ENCODE measurements around the gene CCNB1IP1.
"Not testable (repeated sequence)": the region's sequence is repeated elsewhere in the genome, so short reads cannot be mapped to it uniquely, and the experiment has no call there.

CCNB1IP1 gene

GRCh38 chr14:20302042-20302755 is 30.9 kb downstream of the CCNB1IP1 start:
- H3K9ac ChIP-seq (ENCODE audit: low read length), result no peak overlapping the region

GRCh38 chr14:20295067-20295466 is 38.0 kb downstream of the CCNB1IP1 start:
- H3K9me2 ChIP-seq (ENCODE audit: low read depth, low read length), result no peaks in the 10 kb centered on the region
- H3K4me1 ChIP-seq (ENCODE audit: insufficient read depth, low read length, severe bottlenecking), result no peaks in the 10 kb centered on the region
- H4K20me1 ChIP-seq (ENCODE audit: insufficient read depth, low read length), result no peaks in the 10 kb centered on the region
- peaks cover 75% of the 10 kb centered on the region for H3K36me3 ChIP-seq (ENCODE audit: insufficient read depth, low read length)
- no peak overlapping the region for H3K4me2 ChIP-seq (ENCODE audit: low read length)
- H3K27ac ChIP-seq (ENCODE audit: low read depth, low read length, poor library complexity, severe bottlenecking), result no peak overlapping the region
- H3K4me3 ChIP-seq (ENCODE audit: low read depth, low read length, poor library complexity, severe bottlenecking), result no peak overlapping the region
- no peaks in the 10 kb centered on the region for H3K27me3 ChIP-seq (ENCODE audit: insufficient read depth, low read length)
- H3F3A ChIP-seq (ENCODE audit: insufficient read depth, low read length), result no peaks in the 10 kb centered on the region
- no peak overlapping the region for H2AFZ ChIP-seq (ENCODE audit: low read length)
- no peak overlapping the region for H3K9ac ChIP-seq (ENCODE audit: low read length)
- TF ChIP-seq EZH2 (IDR thresholded peaks at IDR 0.05; ENCODE audit: borderline replicate concordance, low read length), result no peak
- TF ChIP-seq, protein P1, sequence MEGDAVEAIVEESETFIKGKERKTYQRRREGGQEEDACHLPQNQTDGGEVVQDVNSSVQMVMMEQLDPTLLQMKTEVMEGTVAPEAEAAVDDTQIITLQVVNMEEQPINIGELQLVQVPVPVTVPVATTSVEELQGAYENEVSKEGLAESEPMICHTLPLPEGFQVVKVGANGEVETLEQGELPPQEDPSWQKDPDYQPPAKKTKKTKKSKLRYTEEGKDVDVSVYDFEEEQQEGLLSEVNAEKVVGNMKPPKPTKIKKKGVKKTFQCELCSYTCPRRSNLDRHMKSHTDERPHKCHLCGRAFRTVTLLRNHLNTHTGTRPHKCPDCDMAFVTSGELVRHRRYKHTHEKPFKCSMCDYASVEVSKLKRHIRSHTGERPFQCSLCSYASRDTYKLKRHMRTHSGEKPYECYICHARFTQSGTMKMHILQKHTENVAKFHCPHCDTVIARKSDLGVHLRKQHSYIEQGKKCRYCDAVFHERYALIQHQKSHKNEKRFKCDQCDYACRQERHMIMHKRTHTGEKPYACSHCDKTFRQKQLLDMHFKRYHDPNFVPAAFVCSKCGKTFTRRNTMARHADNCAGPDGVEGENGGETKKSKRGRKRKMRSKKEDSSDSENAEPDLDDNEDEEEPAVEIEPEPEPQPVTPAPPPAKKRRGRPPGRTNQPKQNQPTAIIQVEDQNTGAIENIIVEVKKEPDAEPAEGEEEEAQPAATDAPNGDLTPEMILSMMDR (IDR thresholded peaks at IDR 0.05; ENCODE audit: low read length), result no peak
- no peaks in the 10 kb centered on the region for H3K9me3 ChIP-seq (ENCODE audit: low read length)
- H3K79me2 ChIP-seq (ENCODE audit: insufficient read depth, low read length), result no peaks in the 10 kb centered on the region

More at GRCh38 chr14:20302042-20302755, 30.9 kb downstream of the CCNB1IP1 start:
- peaks cover 36% of the 10 kb centered on the region for H3K36me3 ChIP-seq (ENCODE audit: insufficient read depth, low read length)
- no peaks in the 10 kb centered on the region for H3K27me3 ChIP-seq (ENCODE audit: insufficient read depth, low read length)
- H3K4me2 ChIP-seq (ENCODE audit: low read length), result no peak overlapping the region
- H3K4me3 ChIP-seq (ENCODE audit: low read depth, low read length, poor library complexity, severe bottlenecking), result no peak overlapping the region
- H3K27ac ChIP-seq (ENCODE audit: low read depth, low read length, poor library complexity, severe bottlenecking), result no peak overlapping the region
- no peak overlapping the region for H2AFZ ChIP-seq (ENCODE audit: low read length)
- H3F3A ChIP-seq (ENCODE audit: insufficient read depth, low read length), result 0 out of 2 replicates have a peak, but pooled peaks cover 5% of the 10 kb centered on the region
- H3K9me3 ChIP-seq (ENCODE audit: low read length), result no peaks in the 10 kb centered on the region
- no peaks in the 10 kb centered on the region for H4K20me1 ChIP-seq (ENCODE audit: insufficient read depth, low read length)
- no peak for TF ChIP-seq EZH2 (IDR thresholded peaks at IDR 0.05; ENCODE audit: borderline replicate concordance, low read length)
- TF ChIP-seq, protein P1 (IDR thresholded peaks at IDR 0.05; ENCODE audit: low read length), result no peak
- peaks cover 20% of the 10 kb centered on the region for H3K4me1 ChIP-seq (ENCODE audit: insufficient read depth, low read length, severe bottlenecking)
- H3K9me2 ChIP-seq (ENCODE audit: low read depth, low read length), result no peaks in the 10 kb centered on the region
- H3K79me2 ChIP-seq (ENCODE audit: insufficient read depth, low read length), result peaks cover 16% of the 10 kb centered on the region

- no peaks in the 10 kb centered on the region for H3K9me2 ChIP-seq (ENCODE audit: low read depth, low read length)
- no peaks in the 10 kb centered on the region for H3K79me2 ChIP-seq (ENCODE audit: insufficient read depth, low read length)
- no peak overlapping the region for H2AFZ ChIP-seq (ENCODE audit: low read length)
- no peak overlapping the region for H3K27ac ChIP-seq (ENCODE audit: low read depth, low read length, poor library complexity, severe bottlenecking)
- peaks cover 80% of the 10 kb centered on the region for H3K36me3 ChIP-seq (ENCODE audit: insufficient read depth, low read length)
- no peaks in the 10 kb centered on the region for H3K9me3 ChIP-seq (ENCODE audit: low read length)
- H3K9ac ChIP-seq (ENCODE audit: low read length), result no peak overlapping the region
- no peaks in the 10 kb centered on the region for H3K27me3 ChIP-seq (ENCODE audit: insufficient read depth, low read length)
- no peaks in the 10 kb centered on the region for H3K4me1 ChIP-seq (ENCODE audit: insufficient read depth, low read length, severe bottlenecking)
- no peaks in the 10 kb centered on the region for H4K20me1 ChIP-seq (ENCODE audit: insufficient read depth, low read length)
- TF ChIP-seq, protein P1 (IDR thresholded peaks at IDR 0.05; ENCODE audit: low read length), result no peak
- TF ChIP-seq EZH2 (IDR thresholded peaks at IDR 0.05; ENCODE audit: borderline replicate concordance, low read length), result no peak
- no peak overlapping the region for H3K4me2 ChIP-seq (ENCODE audit: low read length)
- no peaks in the 10 kb centered on the region for H3F3A ChIP-seq (ENCODE audit: insufficient read depth, low read length)
- H3K4me3 ChIP-seq (ENCODE audit: low read depth, low read length, poor library complexity, severe bottlenecking), result no peak overlapping the region
Observed at GRCh38 chr14:20294636-20295035, 38.4 kb downstream of the CCNB1IP1 start.

DNA sequence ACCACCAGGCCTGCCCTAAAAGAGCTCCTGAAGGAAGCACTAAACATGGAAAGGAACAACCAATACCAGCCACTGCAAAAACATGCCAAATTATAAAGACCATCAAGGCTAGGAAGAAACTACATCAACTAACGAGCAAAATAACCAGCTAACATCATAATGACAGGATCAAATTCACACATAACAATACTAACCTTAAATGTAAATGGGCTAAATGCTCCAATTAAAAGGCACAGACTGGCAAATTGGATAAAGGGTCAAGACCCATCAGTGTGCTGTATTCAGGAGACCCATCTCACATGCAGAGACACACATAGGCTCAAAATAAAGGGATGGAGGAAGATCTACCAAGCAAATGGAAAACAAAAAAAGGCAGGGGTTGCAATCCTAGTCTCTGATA is 51.1 kb downstream of the CCNB1IP1 start:
- H3K4me2 ChIP-seq (ENCODE audit: low read length); H3K9me3 ChIP-seq (ENCODE audit: low read length); H3K27ac ChIP-seq (ENCODE audit: low read depth, low read length, poor library complexity, severe bottlenecking); H3K27me3 ChIP-seq (ENCODE audit: insufficient read depth, low read length); H2AFZ ChIP-seq (ENCODE audit: low read length); H3F3A ChIP-seq (ENCODE audit: insufficient read depth, low read length); H3K79me2 ChIP-seq (ENCODE audit: insufficient read depth, low read length); H3K4me3 ChIP-seq (ENCODE audit: low read depth, low read length, poor library complexity, severe bottlenecking); H3K9ac ChIP-seq (ENCODE audit: low read length); H3K9me2 ChIP-seq (ENCODE audit: low read depth, low read length); H3K4me1 ChIP-seq (ENCODE audit: insufficient read depth, low read length, severe bottlenecking); H4K20me1 ChIP-seq (ENCODE audit: insufficient read depth, low read length): not testable (repeated sequence)
- H3K36me3 ChIP-seq (ENCODE audit: insufficient read depth, low read length), result peaks cover 16% of the 10 kb centered on the region

DNA sequence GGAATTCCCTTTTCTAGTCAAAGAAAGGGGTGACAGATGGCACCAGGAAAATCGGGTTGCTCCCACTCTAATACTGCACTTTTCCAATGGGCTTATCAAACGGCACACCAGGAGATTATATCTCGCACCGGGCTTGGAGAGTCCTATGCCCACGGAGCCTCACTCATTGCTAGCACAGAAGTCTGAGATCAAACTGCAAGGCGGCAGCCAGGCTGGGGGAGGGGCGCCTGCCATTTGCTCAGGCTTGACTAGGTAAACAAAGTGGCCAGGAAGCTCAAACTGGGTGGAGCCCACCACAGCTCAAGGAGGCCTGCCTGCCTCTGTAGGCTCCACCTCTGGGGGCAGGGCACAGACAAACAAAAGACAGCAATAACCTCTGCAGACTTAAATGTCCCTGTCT is 52.8 kb downstream of the CCNB1IP1 start:
- not testable (repeated sequence) for H2AFZ ChIP-seq (ENCODE audit: low read length); H3K36me3 ChIP-seq (ENCODE audit: insufficient read depth, low read length); H3K9me2 ChIP-seq (ENCODE audit: low read depth, low read length); H3K9ac ChIP-seq (ENCODE audit: low read length); H3F3A ChIP-seq (ENCODE audit: insufficient read depth, low read length); H3K9me3 ChIP-seq (ENCODE audit: low read length); H3K27me3 ChIP-seq (ENCODE audit: insufficient read depth, low read length); H4K20me1 ChIP-seq (ENCODE audit: insufficient read depth, low read length); H3K27ac ChIP-seq (ENCODE audit: low read depth, low read length, poor library complexity, severe bottlenecking); H3K79me2 ChIP-seq (ENCODE audit: insufficient read depth, low read length); H3K4me2 ChIP-seq (ENCODE audit: low read length); H3K4me1 ChIP-seq (ENCODE audit: insufficient read depth, low read length, severe bottlenecking); H3K4me3 ChIP-seq (ENCODE audit: low read depth, low read length, poor library complexity, severe bottlenecking)

Measured in OCI-LY1 (cell line).